ENCODE data around the gene NDUFA1.

- no peak for TF ChIP-seq CTCF (conservative IDR thresholded peaks at IDR 0.05)
- TF ChIP-seq EZH2 (IDR thresholded peaks at IDR 0.05; ENCODE audit: low read depth), result no peak
Measured at GRCh38 chrX:119853444-119853843, 18.2 kb upstream of the NDUFA1 start.

Measured in PC-9 (cell line).